IMR-90 (cell line): ENCODE results near the gene CLP1. TPM values are rescaled to one million over a fixed set of nuclear protein-coding genes. Genes with fewer than 3 reads are reported as not detected.

Source experiments
- ATAC-seq: fragments of 200-7000 bp; cut with Tn5 transposase; 2 replicates; pipeline ENCODE4 v1.9.1; 2020; ENCODE audit warnings: low read depth, mild to moderate bottlenecking, moderate library complexity
- BruUV-seq: library from RNA; stranded (reverse); fragments of 400-500 nt; replicated peaks from 2 replicates; lab custom pipeline; 2021; lab: Mats Ljungman, UMichigan
- CTCF ChIA-PET: fragments of 300-600 bp; formaldehyde crosslinking; extraction: SDS; loops from one replicate; lab custom pipeline; 2021; ENCODE audit warnings: antibody characterized with exemption; lab: Yijun Ruan, JAX
- POLR2A ChIA-PET: fragments of 300-600 bp; sonication (Branson Sonifier 250); formaldehyde crosslinking; loops from one replicate; lab custom pipeline; 2022; ENCODE audit warnings: antibody characterized with exemption; ENCODE audit not compliant: unreplicated experiment; lab: Charles Lee
- DNase-seq: peaks from one replicate; pipeline ENCODE4 v3.0.0; 2013
- H2AFZ ChIP-seq: replicated peaks from 2 replicates; pipeline ENCODE3; 2013; ENCODE audit warnings: low read length, mild to moderate bottlenecking; ENCODE audit not compliant: poor library complexity
- H2AK5ac ChIP-seq: 2 replicates; pipeline ENCODE4 v1.6.1; 2013; ENCODE audit warnings: low read depth, low read length, inconsistent platforms
- H2AK9ac ChIP-seq: replicated peaks from 2 replicates; pipeline ENCODE3; 2013; ENCODE audit warnings: mild to moderate bottlenecking, low read depth, low read length, moderate library complexity; ENCODE audit not compliant: poor library complexity
- H2BK120ac ChIP-seq: 2 replicates; pipeline ENCODE4 v1.6.1; 2013; ENCODE audit warnings: low read depth, low read length, inconsistent platforms
- H2BK15ac ChIP-seq: 3 replicates; pipeline ENCODE4 v1.6.1; 2013; ENCODE audit warnings: low read depth, low read length, inconsistent platforms
- H2BK20ac ChIP-seq: 2 replicates; pipeline ENCODE4 v1.6.1; 2013; ENCODE audit warnings: low read depth, mild to moderate bottlenecking, inconsistent platforms, low read length, moderate library complexity
- H2BK5ac ChIP-seq: 2 replicates; pipeline ENCODE4 v1.6.1; 2013; ENCODE audit warnings: mild to moderate bottlenecking, low read depth, low read length, inconsistent platforms; ENCODE audit not compliant: poor library complexity, severe bottlenecking
- H3K14ac ChIP-seq: replicated peaks from 2 replicates; pipeline ENCODE4 v1.6.1; 2013; ENCODE audit warnings: low read depth, low read length, inconsistent platforms
- H3K18ac ChIP-seq: 2 replicates; pipeline ENCODE4 v1.6.1; 2013; ENCODE audit warnings: low read depth, low read length, control low read depth
- H3K23ac ChIP-seq: 2 replicates; pipeline ENCODE4 v1.6.1; 2013; ENCODE audit warnings: low read depth, low read length, inconsistent platforms
- H3K27ac ChIP-seq: 2 replicates; pipeline ENCODE4 v1.5.1; 2013; ENCODE audit warnings: mild to moderate bottlenecking, control low read depth, low read length; ENCODE audit not compliant: insufficient read depth
- H3K27me3 ChIP-seq: 2 replicates; pipeline ENCODE4 v1.6.1; 2013; ENCODE audit warnings: low read length; ENCODE audit not compliant: control insufficient read depth, insufficient read depth
- H3K36me3 ChIP-seq: 2 replicates; pipeline ENCODE4 v1.6.1; 2013; ENCODE audit warnings: low read length, mixed read lengths; ENCODE audit not compliant: control insufficient read depth, insufficient read depth
- H3K4ac ChIP-seq: 2 replicates; pipeline ENCODE4 v1.6.1; 2013; ENCODE audit warnings: low read depth, low read length, inconsistent platforms
- H3K4me1 ChIP-seq: 2 replicates; pipeline ENCODE4 v1.6.1; 2013; ENCODE audit warnings: low read length, mixed read lengths; ENCODE audit not compliant: control insufficient read depth, insufficient read depth
- H3K4me2 ChIP-seq: 2 replicates; pipeline ENCODE4 v1.6.1; 2013; ENCODE audit warnings: low read depth, mild to moderate bottlenecking, control low read depth, low read length, moderate library complexity
- H3K4me3 ChIP-seq: 2 replicates; pipeline ENCODE4 v1.5.1; 2013; ENCODE audit warnings: low read depth, mild to moderate bottlenecking, control low read depth, low read length, moderate library complexity; ENCODE audit not compliant: insufficient read depth
- H3K56ac ChIP-seq: 2 replicates; pipeline ENCODE4 v1.6.1; 2013; ENCODE audit warnings: low read length, inconsistent platforms; ENCODE audit not compliant: insufficient read depth; ENCODE audit errors: extremely low read depth
- H3K79me1 ChIP-seq, 2 experiments: 2 replicates each; pipeline ENCODE4 v1.6.1; 2013; ENCODE audit warnings: low read length in 2 of 2, inconsistent platforms in 1 of 2, low read depth in 1 of 2
- H3K9ac ChIP-seq: 2 replicates; pipeline ENCODE4 v1.6.1; 2013; ENCODE audit warnings: low read depth, low read length, control low read depth
- H3K9me1 ChIP-seq: 2 replicates; pipeline ENCODE4 v1.6.1; 2013; ENCODE audit warnings: low read length, inconsistent platforms; ENCODE audit not compliant: insufficient read depth
- H3K9me3 ChIP-seq: 2 replicates; pipeline ENCODE4 v1.6.1; 2013; ENCODE audit warnings: low read length; ENCODE audit not compliant: control insufficient read depth, insufficient read depth
- H4K20me1 ChIP-seq: 2 replicates; pipeline ENCODE4 v1.6.1; 2013; ENCODE audit warnings: low read length, inconsistent platforms; ENCODE audit not compliant: insufficient read depth
- H4K5ac ChIP-seq: 2 replicates; pipeline ENCODE4 v1.6.1; 2013; ENCODE audit warnings: mild to moderate bottlenecking, low read depth, low read length, control low read depth
- H4K8ac ChIP-seq, 2 experiments: 2 replicates each; pipeline ENCODE4 v1.6.1; 2013; ENCODE audit warnings: low read depth in 2 of 2, low read length in 2 of 2, control low read depth in 1 of 2, inconsistent platforms in 1 of 2
- H4K91ac ChIP-seq: 2 replicates; pipeline ENCODE4 v1.6.1; 2013; ENCODE audit warnings: low read depth, low read length, inconsistent platforms; ENCODE audit not compliant: insufficient read depth
- BHLHE40 ChIP-seq: fragments of 150-350 bp; IDR thresholded peaks from 2 replicates; pipeline ENCODE4 v1.6.1; 2016; ENCODE audit warnings: mild to moderate bottlenecking, low read depth, low read length
- CEBPB ChIP-seq: IDR thresholded peaks from 2 replicates; pipeline ENCODE4 v1.6.1; 2012; ENCODE audit warnings: low read depth, low read length, improper control_type of control experiment
- CHD1 ChIP-seq: IDR thresholded peaks from 2 replicates; pipeline ENCODE4 v1.6.1; 2012; ENCODE audit warnings: low read depth, low read length, improper control_type of control experiment
- CTCF ChIP-seq: conservative IDR thresholded peaks from 2 replicates; pipeline ENCODE4 v1.5.1; 2012; ENCODE audit warnings: mild to moderate bottlenecking, low read depth, low read length, improper control_type of control experiment
- FOS ChIP-seq: fragments of 150-350 bp; IDR thresholded peaks from 2 replicates; pipeline ENCODE4 v1.6.1; 2016; ENCODE audit warnings: low read depth, low read length
- MAFK ChIP-seq: IDR thresholded peaks from 2 replicates; pipeline ENCODE4 v1.6.1; 2012; ENCODE audit warnings: low read depth, low read length, improper control_type of control experiment
- MAZ ChIP-seq: IDR thresholded peaks from 2 replicates; pipeline ENCODE4 v1.6.1; 2012; ENCODE audit warnings: low read depth, mild to moderate bottlenecking, low read length, improper control_type of control experiment, moderate library complexity, borderline replicate concordance
- MXI1 ChIP-seq: IDR thresholded peaks from 2 replicates; pipeline ENCODE4 v1.6.1; 2012; ENCODE audit warnings: low read depth, mild to moderate bottlenecking, low read length, moderate library complexity, borderline replicate concordance
- NFE2L2 ChIP-seq: fragments of 150-350 bp; IDR thresholded peaks from 2 replicates; pipeline ENCODE4 v1.6.1; 2016; ENCODE audit warnings: low read depth, mild to moderate bottlenecking, low read length
- POLR2A ChIP-seq: IDR thresholded peaks from 2 replicates; pipeline ENCODE4 v1.6.1; 2012; ENCODE audit warnings: mild to moderate bottlenecking, low read depth, low read length
- RAD21 ChIP-seq: IDR thresholded peaks from 2 replicates; pipeline ENCODE4 v1.6.1; 2012; ENCODE audit warnings: low read length, improper control_type of control experiment
- RCOR1 ChIP-seq: IDR thresholded peaks from 2 replicates; pipeline ENCODE4 v1.6.1; 2012; ENCODE audit warnings: mild to moderate bottlenecking, low read length, improper control_type of control experiment; ENCODE audit not compliant: insufficient replicate concordance
- RFX5 ChIP-seq: IDR thresholded peaks from 2 replicates; pipeline ENCODE4 v1.8.0; 2012; ENCODE audit warnings: low read depth, mild to moderate bottlenecking, low read length, moderate library complexity
- SMC3 ChIP-seq: fragments of 150-350 bp; IDR thresholded peaks from 2 replicates; pipeline ENCODE4 v1.6.1; 2016; ENCODE audit warnings: low read depth, mild to moderate bottlenecking, antibody characterized with exemption, low read length, moderate library complexity
- WGBS, 2 experiments: methylation state at CpG; one replicate each; pipeline versions ENCODE4 v1.1.5 to v1.1.7; 2013; ENCODE audit warnings: missing lambda C conversion rate in 2 of 2; ENCODE audit not compliant: insufficient read length in 1 of 2; ENCODE audit errors: extremely low coverage in 2 of 2; 5-methylcytosine and 5-hydroxymethylcytosine counted together
- dilution Hi-C: fragments of 300-500 bp; cut with HindIII; formaldehyde crosslinking; loops from one replicate; pipeline ENCODE4 v1.14.3; 2018; ENCODE audit warnings: low sequenced_read_pairs; ENCODE audit not compliant: unreplicated experiment
- in situ Hi-C: fragments of 300-500 bp; cut with MboI; formaldehyde crosslinking; loops from 3 replicates; pipeline ENCODE4 v1.14.3; 2019; ENCODE audit warnings: low sequenced_read_pairs, inconsistent platforms, mixed read lengths
- intact Hi-C: fragments of 100-400 bp; cut with micrococcal nuclease; formaldehyde crosslinking; loops from 2 replicates; pipeline ENCODE4 v1.10.0; 2022
- polyA plus RNA-seq, 3 experiments: library from polyadenylated mRNA; depleted of rRNA; stranded (reverse); fragments of >200 nt; gene quantifications; 2 replicates each; pipeline ENCODE4 v1.2.3, GENCODE V29; 2012; ENCODE audit warnings: low replicate concordance in 1 of 3
- total RNA-seq: library from RNA; depleted of rRNA; stranded (reverse); fragments of >200 nt; gene quantifications from 2 replicates; pipeline ENCODE4 v1.2.3, GENCODE V29; 2012
- TF ChIP-seq, protein P1 (sequence below): fragments of 150-350 bp; IDR thresholded peaks from 2 replicates; pipeline ENCODE4 v1.6.1; 2016; ENCODE audit warnings: low read depth, mild to moderate bottlenecking, low read length, moderate library complexity, borderline replicate concordance
- TF ChIP-seq, protein P2 (sequence below): fragments of 150-350 bp; IDR thresholded peaks from 2 replicates; pipeline ENCODE4 v1.6.1; 2017; ENCODE audit warnings: mild to moderate bottlenecking, antibody characterized with exemption, low read length, low read depth

Gene CLP1
- total and polyA plus RNA-seq, 2 of the 4 experiments (the other 2 are of a cell fraction): 16.5 to 24.0 TPM

GRCh38 chr11:57659669-57660068 lies 2.1 kb downstream of the CLP1 start:
- no CpG with 5 or more reads among the region's 14 CpGs for WGBS, 2 experiments
- H3K9me3 ChIP-seq: no peaks in the 10 kb centered on the region
- H3K4me2 ChIP-seq: no peak overlapping the region
- H3K36me3 ChIP-seq: peaks cover 17% of the 10 kb centered on the region
- DNase-seq: no peak
- H3K18ac ChIP-seq: no peak overlapping the region
- H3K9me1 ChIP-seq: no peaks in the 10 kb centered on the region
- no peak overlapping the region for H3K14ac ChIP-seq
- TF ChIP-seq FOS (no peak), BHLHE40 (no peak), RFX5 (no peak), NFE2L2 (no peak), MXI1 (no peak), SMC3 (no peak), CHD1 (no peak), POLR2A (no peak), RCOR1 (no peak), CEBPB (no peak), MAZ (no peak), CTCF (no peak), RAD21 (no peak), MAFK (no peak)
- TF ChIP-seq, protein P1, sequence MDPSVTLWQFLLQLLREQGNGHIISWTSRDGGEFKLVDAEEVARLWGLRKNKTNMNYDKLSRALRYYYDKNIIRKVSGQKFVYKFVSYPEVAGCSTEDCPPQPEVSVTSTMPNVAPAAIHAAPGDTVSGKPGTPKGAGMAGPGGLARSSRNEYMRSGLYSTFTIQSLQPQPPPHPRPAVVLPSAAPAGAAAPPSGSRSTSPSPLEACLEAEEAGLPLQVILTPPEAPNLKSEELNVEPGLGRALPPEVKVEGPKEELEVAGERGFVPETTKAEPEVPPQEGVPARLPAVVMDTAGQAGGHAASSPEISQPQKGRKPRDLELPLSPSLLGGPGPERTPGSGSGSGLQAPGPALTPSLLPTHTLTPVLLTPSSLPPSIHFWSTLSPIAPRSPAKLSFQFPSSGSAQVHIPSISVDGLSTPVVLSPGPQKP: no peak
- TF ChIP-seq, protein P2, sequence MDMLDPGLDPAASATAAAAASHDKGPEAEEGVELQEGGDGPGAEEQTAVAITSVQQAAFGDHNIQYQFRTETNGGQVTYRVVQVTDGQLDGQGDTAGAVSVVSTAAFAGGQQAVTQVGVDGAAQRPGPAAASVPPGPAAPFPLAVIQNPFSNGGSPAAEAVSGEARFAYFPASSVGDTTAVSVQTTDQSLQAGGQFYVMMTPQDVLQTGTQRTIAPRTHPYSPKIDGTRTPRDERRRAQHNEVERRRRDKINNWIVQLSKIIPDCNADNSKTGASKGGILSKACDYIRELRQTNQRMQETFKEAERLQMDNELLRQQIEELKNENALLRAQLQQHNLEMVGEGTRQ: no peak
- no peak overlapping the region for H3K27ac ChIP-seq
- no peak overlapping the region for H4K8ac ChIP-seq
- H3K27me3 ChIP-seq: no peaks in the 10 kb centered on the region
- H2AK5ac ChIP-seq: no peak overlapping the region
- H2BK120ac ChIP-seq: no peak overlapping the region
- ATAC-seq: no peak
- H2BK5ac ChIP-seq: no peak overlapping the region
- H2AK9ac ChIP-seq: no peak overlapping the region
- peaks cover 11 to 21% of the 10 kb centered on the region in 2 experiments for H3K79me1 ChIP-seq
- in situ Hi-C loops: no loop called here
- no peak overlapping the region for H2AFZ ChIP-seq
- H3K4me1 ChIP-seq: no peaks in the 10 kb centered on the region
- no peak overlapping the region for H3K56ac ChIP-seq
- no peak overlapping the region for H3K4ac ChIP-seq
- no peak overlapping the region for H3K9ac ChIP-seq
- H3K4me3 ChIP-seq: no peak overlapping the region
- TSS peak; percentile 18 for BruUV-seq
- dilution Hi-C loops: no loop called here
- no peak overlapping the region for H3K23ac ChIP-seq
- H4K5ac ChIP-seq: no peak overlapping the region
- H2BK15ac ChIP-seq: no peak overlapping the region
- H4K91ac ChIP-seq: no peak overlapping the region
- no peaks in the 10 kb centered on the region; the same call in 1 of the 2 replicates for H4K20me1 ChIP-seq
- intact Hi-C loops: no loop called here
- CTCF ChIA-PET: no interaction called here
- POLR2A ChIA-PET: no interaction called here
- H2BK20ac ChIP-seq: no peak overlapping the region
